ENCODE data around the gene TBC1D13.

Gene TBC1D13

DNA sequence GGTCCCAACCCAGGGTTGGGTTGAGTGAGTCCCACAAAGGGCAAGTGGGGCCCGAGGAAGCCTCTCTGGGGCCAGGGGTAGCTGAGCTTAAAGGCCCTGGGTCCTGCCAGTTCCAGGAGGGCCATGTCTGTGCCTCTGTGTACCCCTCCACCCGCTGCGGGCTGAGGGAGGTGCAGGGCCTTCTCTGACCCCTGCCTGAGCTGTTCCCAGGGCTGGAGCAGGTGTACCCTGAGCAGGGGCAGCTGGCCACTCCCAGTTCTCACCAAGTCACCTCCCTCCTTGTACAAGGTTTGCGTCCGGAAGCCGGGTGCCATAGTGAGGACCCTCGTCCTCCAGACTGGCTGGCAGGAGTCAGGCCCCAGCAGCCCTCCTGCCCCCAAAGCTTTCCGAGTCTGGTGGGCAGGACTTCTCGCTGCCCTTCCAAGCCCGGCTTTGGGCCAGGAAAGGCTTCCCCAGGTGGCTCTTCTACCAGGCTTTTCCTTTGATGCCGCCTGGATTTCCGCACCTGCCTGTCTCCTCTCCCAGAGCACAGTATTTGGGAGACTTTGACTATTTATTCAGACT, 22.1 kb downstream of the TBC1D13 start:
- TF ChIP-seq REST (IDR thresholded peaks at IDR 0.05; ENCODE audit: insufficient read depth in 1 of 2, low read depth in 2 of 2, low read length in 2 of 2) (no peak), SIN3A (IDR thresholded peaks at IDR 0.05; ENCODE audit: borderline replicate concordance, insufficient read depth, low read length) (no peak), TAF1 (IDR thresholded peaks at IDR 0.05; ENCODE audit: borderline replicate concordance, insufficient read depth, low read length) (no peak), FOXP2 (optimal IDR thresholded peaks at IDR 0.05; ENCODE audit: borderline replicate concordance, extremely low read depth, extremely low read length, insufficient read depth) (no peak), POLR2AphosphoS5 (IDR thresholded peaks at IDR 0.05; ENCODE audit: low read depth, low read length) (no peak)

- TF ChIP-seq REST (IDR thresholded peaks at IDR 0.05; ENCODE audit: insufficient read depth in 1 of 2, low read depth in 2 of 2, low read length in 2 of 2) (no peak), TAF1 (IDR thresholded peaks at IDR 0.05; ENCODE audit: borderline replicate concordance, insufficient read depth, low read length) (no peak), POLR2AphosphoS5 (IDR thresholded peaks at IDR 0.05; ENCODE audit: low read depth, low read length) (no peak), SIN3A (IDR thresholded peaks at IDR 0.05; ENCODE audit: borderline replicate concordance, insufficient read depth, low read length) (no peak), FOXP2 (optimal IDR thresholded peaks at IDR 0.05; ENCODE audit: borderline replicate concordance, extremely low read depth, extremely low read length, insufficient read depth) (no peak)
These were observed 22.8 kb downstream of the TBC1D13 start for GRCh38 chr9:128809831-128810230.

DNA sequence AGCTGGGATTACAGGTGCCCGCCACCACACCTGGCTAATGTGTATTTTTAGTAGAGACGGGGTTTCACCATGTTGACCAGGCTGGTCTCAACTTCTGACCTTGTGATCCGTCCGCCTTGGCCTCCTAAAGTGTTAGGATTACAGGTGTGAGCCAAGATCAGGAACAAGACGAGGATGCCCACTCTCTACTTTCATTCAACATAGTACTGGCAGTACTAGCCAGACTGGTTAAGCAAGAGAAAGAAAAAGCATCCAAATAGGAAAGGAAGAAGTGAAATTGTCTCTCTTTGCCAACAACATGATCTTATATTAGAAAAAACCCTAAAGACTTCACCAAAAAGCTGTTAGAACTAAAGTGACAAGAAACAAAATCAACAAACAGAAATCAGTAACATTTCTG, 23.8 kb downstream of the TBC1D13 start:
- TF ChIP-seq REST (IDR thresholded peaks at IDR 0.05; ENCODE audit: insufficient read depth in 1 of 2, low read depth in 2 of 2, low read length in 2 of 2) (no peak), TAF1 (IDR thresholded peaks at IDR 0.05; ENCODE audit: borderline replicate concordance, insufficient read depth, low read length) (no peak), POLR2AphosphoS5 (IDR thresholded peaks at IDR 0.05; ENCODE audit: low read depth, low read length) (no peak), FOXP2 (optimal IDR thresholded peaks at IDR 0.05; ENCODE audit: borderline replicate concordance, extremely low read depth, extremely low read length, insufficient read depth) (no peak), SIN3A (IDR thresholded peaks at IDR 0.05; ENCODE audit: borderline replicate concordance, insufficient read depth, low read length) (no peak)

GRCh38 chr9:128818099-128818838, 31.2 kb downstream of the TBC1D13 start, which contains the start of gene ENDOG:
Gene ENDOG (plus strand): TSS chr9:128818500. CDS start chr9:128818685, 185 bp downstream.
- TF ChIP-seq SIN3A (IDR thresholded peaks at IDR 0.05; ENCODE audit: borderline replicate concordance, insufficient read depth, low read length) (no peak), TAF1 (IDR thresholded peaks at IDR 0.05; ENCODE audit: borderline replicate concordance, insufficient read depth, low read length) (peak; percentile 55; the same call in 1 of the 2 replicates), FOXP2 (optimal IDR thresholded peaks at IDR 0.05; ENCODE audit: borderline replicate concordance, extremely low read depth, extremely low read length, insufficient read depth) (no peak), POLR2AphosphoS5 (IDR thresholded peaks at IDR 0.05; ENCODE audit: low read depth, low read length) (peak; percentile 88), REST (IDR thresholded peaks at IDR 0.05; ENCODE audit: insufficient read depth in 1 of 2, low read depth in 2 of 2, low read length in 2 of 2) (peak in 1 of 2 experiments; percentile 23; a peak in 1 of 4 replicates)

Data from PFSK-1 (cell line).